Hepatic stellate cell (primary cell): ENCODE results near the gene MDFIC2.

Source experiments
- DNase-seq: peaks from one replicate; pipeline ENCODE4 v3.0.0; 2011; ENCODE audit warnings: low spot score

The MDFIC2 gene

GRCh38 chr3:70180664-70181063, 131.8 kb downstream of the MDFIC2 start:
- DNase-seq: no peak

GRCh38 chr3:70179111-70179510, 133.3 kb downstream of the MDFIC2 start:
- DNase-seq: no peak

GRCh38 chr3:70177881-70178645, 134.4 kb downstream of the MDFIC2 start:
- DNase-seq: no peak

GRCh38 chr3:70176224-70176623, 136.2 kb downstream of the MDFIC2 start:
- DNase-seq: no peak

- DNase-seq: no peak
Measured at GRCh38 chr3:70156808-70157207, 155.6 kb downstream of the MDFIC2 start.

GRCh38 chr3:70150599-70150998, 161.8 kb downstream of the MDFIC2 start:
- no peak for DNase-seq

- DNase-seq: no peak
Measured at GRCh38 chr3:70149714-70150400, 162.6 kb downstream of the MDFIC2 start.
